Spleen (tissue), 7 donors: ENCODE results near the gene ITGA1.

Experiments
- CTCF ChIP-seq, 11 experiments: fragments of 200-600 bp in 7 of 11; fragments of 450-650 bp in 4 of 11; sonication (generic) in 4 of 11; IDR thresholded peaks in 8 of 11; conservative IDR thresholded peaks in 3 of 11; 1 replicate in 7 of 11; 2 replicates in 4 of 11; pipeline versions ENCODE4 v1.4.0 to v1.8.0; 2016 to 2021; ENCODE audit warnings: antibody characterized with exemption in 11 of 11, inconsistent platforms in 4 of 11, mild to moderate bottlenecking in 1 of 11
- POLR2AphosphoS5 ChIP-seq, 3 donors: sonication (generic); formaldehyde crosslinking; IDR thresholded peaks; one replicate each; pipeline ENCODE4 v1.5.1; 2017; ENCODE audit warnings: antibody characterized with exemption in 3 of 3
- donor health status: DM: no; HTN: no; CAD: no; lungs with moderate emphysema.
- donor health status: DM: no; HTN: no; CAD: no.
- donor health status: DM: no; HTN: no; CAD: no.

DNA sequence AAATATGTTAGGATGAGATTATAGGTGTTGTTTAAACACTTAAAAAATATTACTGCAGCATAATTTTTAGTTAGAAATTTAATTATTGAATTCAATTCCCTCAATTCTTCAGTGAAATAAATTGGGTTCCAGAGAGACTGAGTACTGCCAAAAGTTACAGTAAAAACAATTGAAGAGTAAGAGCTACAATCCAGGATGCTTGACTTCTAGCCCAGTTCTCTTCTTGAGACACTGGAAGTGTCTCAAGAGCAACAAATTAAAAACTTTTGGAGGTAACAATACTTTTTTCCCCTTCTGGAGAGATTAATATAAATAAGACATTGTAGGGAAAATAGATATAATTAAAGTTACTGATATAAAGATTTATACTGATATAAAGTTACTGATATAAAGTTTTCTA, 8.3 kb downstream of the ITGA1 start:
- TF ChIP-seq CTCF (IDR thresholded peaks at IDR 0.05 in 8 of 11, conservative IDR thresholded peaks at IDR 0.05 in 3 of 11) = no peak
- no peak for TF ChIP-seq POLR2AphosphoS5 (IDR thresholded peaks at IDR 0.05)
